HL-60/S4 treated with phorbol 12-myristate 13-acetate at 8.2 ng/mL for 4 days and 3 days (cell line): Measurements from ENCODE around the gene TNNI3.
"Not testable (repeated sequence)": the region's sequence is repeated elsewhere in the genome, so short reads cannot be mapped to it uniquely, and the experiment has no call there.

Experiments
- in situ Hi-C: fragments of 300-500 bp; cut with MboI; formaldehyde crosslinking; loops from 2 replicates; pipeline ENCODE4 v1.15.0; 2022; ENCODE audit warnings: low sequenced_read_pairs

TNNI3 gene

DNA sequence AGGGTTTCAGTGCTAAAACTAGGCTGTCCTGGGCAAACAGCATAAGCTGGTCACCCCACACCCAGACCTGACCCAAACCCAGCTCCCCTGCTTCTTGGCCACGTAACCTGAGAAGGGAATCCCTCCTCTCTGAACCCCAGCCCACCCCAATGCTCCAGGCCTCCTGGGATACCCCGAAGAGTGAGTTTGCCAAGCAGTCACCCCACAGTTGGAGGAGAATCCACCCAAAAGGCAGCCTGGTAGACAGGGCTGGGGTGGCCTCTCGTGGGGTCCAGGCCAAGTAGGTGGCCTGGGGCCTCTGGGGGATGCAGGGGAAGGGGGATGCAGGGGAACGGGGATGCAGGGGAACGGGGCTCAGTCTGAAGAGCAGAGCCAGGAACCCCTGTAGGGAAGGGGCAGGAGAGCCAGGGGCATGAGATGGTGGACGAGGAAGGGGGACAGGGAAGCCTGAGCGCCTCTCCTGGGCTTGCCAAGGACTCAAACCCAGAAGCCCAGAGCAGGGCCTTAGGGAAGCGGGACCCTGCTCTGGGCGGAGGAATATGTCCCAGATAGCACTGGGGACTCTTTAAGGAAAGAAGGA lies 42.9 kb downstream of the TNNI3 start:
- in situ Hi-C loops: no loop called here

GRCh38 chr19:55113570-55114039 lies 43.9 kb downstream of the TNNI3 start:
- in situ Hi-C loops: no loop called here

DNA sequence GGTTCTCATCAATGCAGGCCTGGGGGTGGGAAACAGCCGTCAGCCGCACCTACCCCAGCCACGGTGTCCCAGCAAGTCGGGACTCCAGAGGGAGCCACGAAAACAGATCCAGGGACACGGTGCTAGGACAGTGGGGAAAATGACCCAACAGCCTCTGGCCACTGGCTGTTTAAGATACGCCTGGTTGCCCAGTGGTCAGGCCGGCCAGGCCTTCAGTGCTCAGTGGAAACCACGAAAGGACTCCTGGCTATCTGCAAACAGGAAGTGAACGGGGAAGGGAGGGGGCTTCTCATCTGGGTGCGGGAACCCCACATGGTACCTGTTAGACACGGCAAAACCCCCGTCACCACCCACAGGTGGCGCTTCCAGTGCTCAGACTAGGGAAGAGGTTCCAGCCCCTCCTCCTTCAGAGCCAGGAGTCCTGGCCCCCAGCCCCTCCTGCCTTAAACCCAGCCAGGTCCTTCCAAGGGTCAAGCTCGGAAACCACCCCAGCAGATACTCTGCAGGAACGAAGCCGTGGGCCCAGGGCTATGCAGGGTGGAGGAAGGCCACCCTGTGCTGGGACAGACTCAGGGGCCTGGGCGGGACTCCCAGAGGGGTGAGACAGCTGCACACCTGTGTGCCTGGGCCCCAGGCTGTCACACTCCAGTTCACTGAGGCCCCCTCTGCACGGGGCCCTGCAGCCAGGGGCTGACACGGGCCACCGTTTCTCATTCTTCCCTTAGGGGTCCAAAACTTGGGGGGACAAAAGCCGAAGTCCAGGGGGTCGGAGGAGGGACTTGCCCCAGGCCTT lies 44.6 kb downstream of the TNNI3 start:
- in situ Hi-C loops: no loop called here

DNA sequence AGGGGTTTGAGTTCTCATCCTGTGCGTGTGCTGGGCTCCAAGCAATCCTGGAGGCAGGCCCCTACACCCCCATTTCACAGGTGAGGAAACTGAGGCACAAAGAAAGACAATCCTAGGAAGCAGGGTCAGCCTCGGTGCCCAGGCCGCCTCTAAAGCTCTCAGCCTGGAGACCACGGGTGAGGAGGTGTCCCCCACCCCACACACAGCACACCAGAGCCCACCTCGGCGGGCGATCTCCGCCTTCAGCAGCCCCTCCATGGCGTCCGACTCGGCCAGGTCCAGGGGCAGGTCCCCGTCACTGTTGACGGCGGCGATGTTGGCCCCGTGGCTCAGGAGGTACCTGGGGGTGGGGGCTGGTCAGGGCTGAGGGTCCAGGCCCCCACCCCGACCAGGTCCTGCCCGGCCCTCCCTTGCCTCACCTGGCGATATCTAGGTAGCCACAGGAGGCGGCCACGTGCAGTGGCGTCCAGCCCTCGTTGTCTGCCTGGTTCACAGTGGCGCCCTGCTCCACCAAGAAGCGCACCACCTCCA lies 45.2 kb downstream of the TNNI3 start:
- in situ Hi-C loops: no loop called here

DNA sequence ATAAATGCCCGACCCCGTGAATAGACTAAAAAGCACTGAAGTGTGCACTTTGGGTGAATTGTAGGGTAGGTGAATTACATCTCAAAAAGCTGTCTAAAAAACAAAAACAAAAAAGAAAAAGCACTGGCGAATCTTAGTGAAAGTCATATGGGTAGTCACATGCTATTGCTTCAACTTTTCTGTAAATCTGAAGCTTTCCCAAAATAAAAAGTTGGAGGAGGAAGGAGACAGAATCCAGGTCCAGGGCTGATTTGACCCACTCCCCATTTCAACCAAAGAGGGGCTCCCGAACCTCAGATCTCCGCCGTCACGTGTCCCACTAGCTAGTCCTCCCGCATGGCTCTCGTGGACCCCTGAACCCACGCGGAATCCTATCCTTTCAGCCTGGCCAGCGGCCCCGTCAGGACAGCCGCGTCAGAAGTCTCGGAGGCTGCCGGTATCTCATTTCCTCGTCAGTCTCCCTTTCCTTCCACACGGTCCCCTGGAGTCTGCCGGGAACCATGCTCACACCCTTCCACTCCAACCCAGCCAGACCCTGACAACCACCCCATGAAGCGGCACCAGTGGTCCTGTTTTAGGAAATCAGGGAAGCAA lies 46.2 kb downstream of the TNNI3 start:
- in situ Hi-C loops: no loop called here

- in situ Hi-C loops: no loop called here
Measured at GRCh38 chr19:55109527-55110291, 47.8 kb downstream of the TNNI3 start.

- in situ Hi-C loops: not testable (repeated sequence)
Measured at GRCh38 chr19:55107252-55107651, 50.3 kb downstream of the TNNI3 start.

GRCh38 chr19:55106591-55106990 lies 50.9 kb downstream of the TNNI3 start:
- in situ Hi-C loops: no loop called here

DNA sequence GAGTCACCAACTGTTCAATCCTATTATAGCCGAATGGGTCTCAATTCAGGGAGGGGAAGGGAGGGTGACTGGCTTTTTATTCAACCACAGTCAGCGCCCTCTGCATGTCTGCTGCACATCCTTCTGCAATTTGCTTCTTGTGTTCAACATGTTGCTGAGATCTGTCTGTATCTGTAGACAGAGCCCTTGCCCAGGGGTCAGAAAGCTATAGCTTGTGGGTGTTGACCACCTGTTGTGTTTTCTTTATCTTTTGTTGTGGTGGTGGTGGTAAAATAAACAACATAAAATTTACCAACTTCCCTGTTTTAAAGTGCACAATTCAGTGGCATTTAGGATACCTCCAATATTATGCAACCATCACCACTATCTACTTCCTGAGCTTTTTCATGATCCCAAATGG lies 52.3 kb downstream of the TNNI3 start:
- in situ Hi-C loops: no loop called here

GRCh38 chr19:55103190-55103589 lies 54.3 kb downstream of the TNNI3 start:
- in situ Hi-C loops: no loop called here
